Raji (cell line): ENCODE data around the gene KLHL18.

Source experiments
- POLR2A ChIP-seq: IDR thresholded peaks from 2 replicates; pipeline ENCODE4 v1.6.1; 2011; ENCODE audit warnings: low read depth, low read length, control low read depth; ENCODE audit not compliant: insufficient read depth

Gene KLHL18

DNA sequence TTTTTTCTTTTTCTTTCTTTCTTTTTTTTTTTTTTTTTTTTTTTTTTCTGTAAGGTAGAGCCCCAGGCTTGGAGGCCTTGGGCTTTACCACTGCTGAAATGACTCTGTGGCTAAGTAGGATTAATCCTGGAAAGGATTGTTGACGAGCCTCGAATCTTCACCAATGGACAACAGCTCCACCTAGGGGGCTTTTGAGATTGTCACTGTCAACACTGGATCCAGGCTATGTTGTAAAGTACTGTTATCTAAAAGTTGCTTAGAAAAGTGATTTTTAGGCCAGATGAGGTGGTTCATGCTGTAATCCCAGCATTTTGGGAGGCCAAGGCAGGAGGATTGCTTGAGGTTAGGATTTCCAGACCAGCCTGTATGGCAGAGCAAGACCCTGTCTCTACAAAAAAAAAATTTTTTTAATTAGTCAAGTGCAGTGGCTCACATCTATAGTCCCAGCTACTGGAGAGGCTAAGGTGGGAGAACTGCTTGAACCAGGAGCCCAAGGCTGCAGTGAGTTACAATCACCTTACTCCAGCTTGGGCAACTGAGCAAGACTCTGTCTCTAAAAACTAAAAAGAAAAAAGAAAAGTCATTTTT, 41.6 kb downstream of the KLHL18 start:
- TF ChIP-seq POLR2A, result no peak

DNA sequence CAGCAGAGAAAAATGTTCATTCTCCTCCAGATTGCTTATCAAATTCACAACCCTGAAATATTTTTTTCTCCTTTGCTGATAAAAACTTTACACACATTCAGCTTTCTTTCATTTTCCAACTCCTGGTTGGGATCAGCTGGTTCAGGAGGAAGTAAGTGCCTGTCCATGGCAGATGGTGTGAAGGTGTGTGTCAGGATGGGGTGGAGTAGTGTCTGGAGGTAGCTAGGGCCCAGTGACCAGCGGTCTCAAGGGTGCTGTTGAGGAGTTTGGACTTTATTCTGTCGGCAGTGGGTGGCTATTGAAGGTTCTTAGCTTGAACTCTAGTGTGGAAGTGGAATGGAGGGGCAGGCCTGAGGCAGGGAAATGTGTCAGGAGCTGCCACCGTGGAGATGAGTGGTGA, 51.2 kb downstream of the KLHL18 start:
- TF ChIP-seq POLR2A, result no peak

DNA sequence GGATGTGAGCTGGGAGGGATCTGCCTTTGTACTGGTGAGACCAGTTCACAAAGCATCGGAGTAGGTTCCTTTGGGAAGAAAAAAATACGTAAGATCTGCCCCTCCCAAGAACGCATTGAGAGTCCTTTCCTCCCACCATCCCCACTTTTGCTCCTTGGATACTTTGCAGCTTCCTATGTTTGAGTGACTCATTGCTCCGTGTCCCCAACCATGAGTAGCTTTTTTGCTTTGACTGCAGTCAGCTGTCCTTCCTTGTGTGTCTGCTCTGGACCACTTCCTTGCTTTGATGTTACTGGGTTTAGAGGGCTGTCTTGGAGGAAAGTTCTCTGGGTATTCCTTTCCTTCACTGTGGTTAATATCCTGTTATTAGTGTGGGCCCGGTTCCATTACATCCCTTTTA, 54.9 kb downstream of the KLHL18 start:
- TF ChIP-seq POLR2A, result no peak

DNA sequence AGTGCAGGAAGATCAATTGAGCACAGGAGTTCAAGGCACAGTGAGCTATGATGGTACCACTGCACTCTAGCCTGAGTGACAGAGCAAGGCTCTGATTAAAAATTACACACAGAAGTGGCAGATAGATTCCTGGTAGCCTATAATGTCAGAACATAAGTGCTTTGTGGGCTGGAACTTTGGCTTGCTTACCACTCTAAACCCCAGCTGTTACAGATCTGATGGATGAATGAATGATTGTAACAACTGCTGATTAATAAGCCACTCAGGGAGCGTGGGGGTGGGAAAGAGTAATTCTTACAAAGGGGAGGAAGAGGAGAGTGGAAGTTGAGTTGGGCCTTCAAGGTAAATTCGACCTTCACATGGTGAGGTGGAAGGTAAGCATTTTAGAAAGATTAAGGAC, 57.2 kb downstream of the KLHL18 start:
- no peak for TF ChIP-seq POLR2A

DNA sequence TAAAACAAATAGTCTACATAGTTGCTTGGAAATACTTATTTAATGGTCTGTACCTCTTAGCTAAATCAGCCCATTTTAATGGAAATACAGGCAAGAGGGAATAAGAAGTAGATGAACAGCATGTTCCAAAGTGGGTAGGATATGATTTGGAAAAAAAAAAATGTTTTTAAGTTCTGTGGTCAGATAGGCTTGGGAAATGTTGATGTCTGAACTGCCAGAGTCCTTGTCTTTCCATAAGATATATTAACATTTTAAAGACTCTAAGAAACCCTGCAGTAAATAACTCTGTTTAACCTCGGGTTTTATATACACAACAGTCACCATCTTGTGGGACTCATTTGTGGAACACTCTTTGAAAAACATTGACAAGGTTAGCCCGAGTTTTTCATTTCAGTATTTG, 58.1 kb downstream of the KLHL18 start:
- TF ChIP-seq POLR2A, result no peak

DNA sequence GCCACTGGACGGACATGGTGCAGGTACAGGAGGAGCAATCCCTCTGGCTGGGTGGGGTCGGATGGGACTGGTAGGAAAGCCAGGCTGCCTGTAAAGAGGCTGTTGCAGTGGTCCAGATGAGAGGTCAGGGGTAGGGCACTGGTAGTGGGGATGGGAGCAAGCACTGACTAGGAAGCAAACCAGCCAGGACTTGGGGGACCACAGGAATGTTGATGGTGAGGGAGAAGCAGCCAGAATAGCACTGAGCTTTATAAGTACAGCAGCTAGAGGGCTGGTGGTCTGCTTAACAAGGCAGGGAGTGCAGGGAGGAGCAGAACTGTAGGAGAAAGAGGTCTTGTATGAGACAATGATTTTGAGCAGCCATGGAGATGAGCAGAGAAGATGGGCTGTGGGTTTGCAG, 59.4 kb downstream of the KLHL18 start:
- TF ChIP-seq POLR2A, result no peak

DNA sequence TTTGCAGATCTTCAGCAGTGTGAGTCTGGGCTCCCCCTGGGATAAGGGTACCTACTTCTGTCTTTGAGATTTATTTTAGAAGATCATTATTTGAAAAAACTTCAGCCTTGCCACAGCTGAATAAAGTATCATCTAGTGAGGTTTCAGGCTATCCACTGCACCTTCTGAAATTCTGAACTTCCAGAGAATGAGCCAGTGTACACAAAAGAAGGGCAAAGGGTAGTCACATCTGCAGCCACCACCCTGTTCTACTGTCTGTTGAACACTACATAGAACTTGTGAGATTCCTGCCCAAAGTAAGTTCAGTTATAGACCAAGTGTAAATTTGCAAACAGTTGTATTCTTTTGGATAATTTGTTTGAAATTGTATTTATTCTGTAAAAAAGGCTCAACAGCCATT, 60.1 kb downstream of the KLHL18 start:
- no peak for TF ChIP-seq POLR2A

DNA sequence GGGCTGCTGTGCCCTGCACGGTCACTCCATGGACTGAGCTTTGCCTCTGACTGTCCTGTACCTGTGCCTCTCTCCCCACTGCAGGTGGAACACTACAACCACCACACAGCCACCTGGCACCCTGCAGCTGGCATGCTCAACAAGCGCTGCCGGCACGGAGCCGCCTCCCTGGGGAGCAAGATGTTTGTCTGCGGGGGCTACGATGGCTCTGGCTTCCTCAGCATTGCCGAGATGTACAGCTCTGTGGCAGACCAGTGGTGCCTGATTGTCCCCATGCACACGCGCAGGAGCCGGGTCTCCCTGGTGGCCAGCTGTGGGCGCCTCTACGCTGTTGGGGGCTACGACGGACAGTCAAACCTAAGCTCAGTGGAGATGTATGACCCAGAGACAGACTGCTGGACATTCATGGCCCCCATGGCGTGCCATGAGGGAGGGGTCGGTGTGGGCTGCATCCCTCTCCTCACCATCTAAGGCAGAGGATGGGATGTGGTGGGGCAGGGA, 60.8 kb downstream of the KLHL18 start:
- no peak for TF ChIP-seq POLR2A

DNA sequence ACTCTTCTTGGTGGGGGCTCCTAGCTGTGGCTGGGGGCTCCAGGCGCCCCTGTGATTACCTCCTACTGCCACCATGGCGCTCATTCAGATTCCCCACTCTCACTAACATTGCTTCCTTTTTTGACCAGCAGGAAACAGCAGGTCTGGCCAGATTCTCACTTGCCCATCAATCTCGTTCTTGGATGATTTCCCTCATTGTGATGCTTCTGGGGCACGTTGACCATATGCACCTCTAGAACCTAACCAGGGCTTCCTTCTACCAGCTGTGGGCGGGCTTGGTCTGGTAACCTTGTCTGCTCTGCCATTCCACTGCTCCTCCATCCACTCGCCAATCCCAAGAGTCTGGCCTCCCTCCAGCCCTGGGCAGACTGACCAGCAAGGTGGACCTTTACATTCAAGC, 62.2 kb downstream of the KLHL18 start:
- TF ChIP-seq POLR2A, result no peak

DNA sequence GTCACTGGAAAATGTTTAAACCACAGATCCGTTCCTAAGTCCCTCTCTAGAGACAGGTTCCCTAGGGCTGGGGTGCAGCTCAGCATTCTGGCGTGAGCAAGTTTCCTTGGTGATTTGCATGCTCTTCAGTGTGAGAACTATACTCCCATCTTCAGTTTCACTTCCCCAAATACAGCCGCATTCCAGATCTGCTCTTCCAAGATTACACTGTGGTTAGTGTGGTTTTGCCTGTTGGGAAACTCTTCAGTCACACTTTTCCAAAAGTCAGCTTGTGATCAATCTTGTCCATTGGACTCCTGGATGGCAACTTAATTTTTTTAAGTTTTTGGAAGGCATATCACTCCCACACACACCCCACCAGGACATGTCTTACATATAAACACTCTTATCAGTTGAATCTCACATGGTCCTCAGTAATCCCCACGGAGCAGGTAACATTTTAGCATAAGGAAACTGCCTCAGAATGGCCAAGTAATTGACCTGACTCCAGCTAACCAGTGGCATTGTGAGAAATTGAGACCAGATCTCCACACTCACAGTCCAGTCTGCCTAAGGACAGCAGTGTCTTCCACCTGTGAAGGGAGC, 64.6 kb downstream of the KLHL18 start:
- TF ChIP-seq POLR2A, result no peak

DNA sequence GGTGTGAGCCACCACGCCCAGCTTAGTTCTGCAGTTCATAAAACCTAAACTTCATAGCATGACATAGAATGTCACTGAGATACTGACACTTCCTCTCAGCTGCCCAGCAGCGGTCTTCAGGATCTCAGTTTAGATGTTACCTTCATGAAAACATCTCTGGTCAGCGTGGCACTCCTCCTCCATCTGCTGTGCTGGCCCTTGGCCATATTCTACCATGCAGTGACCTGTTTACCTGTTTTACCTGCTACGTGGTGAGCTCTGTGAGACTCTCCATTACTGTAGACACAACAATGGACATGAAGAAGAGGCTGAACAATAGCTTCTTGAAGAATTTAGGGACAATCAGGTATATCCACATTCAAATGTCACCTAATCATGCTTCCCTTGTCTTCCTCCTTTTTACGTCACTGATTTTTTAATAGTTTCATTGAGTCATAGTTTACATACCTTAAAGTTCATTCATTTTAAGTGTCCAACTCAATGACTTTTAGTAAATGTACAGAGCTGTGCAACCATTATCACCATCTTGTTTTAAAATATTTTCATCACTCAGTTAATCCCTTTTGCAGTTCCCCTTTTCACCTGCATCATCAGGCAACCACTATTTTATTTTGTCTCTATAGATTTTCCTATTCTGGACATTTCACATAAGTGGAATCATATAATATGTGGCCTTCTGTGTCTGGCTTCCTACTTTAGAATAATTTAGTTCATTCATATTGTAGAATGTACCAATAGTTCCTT, 65.8 kb downstream of the KLHL18 start:
- TF ChIP-seq POLR2A, result no peak

DNA sequence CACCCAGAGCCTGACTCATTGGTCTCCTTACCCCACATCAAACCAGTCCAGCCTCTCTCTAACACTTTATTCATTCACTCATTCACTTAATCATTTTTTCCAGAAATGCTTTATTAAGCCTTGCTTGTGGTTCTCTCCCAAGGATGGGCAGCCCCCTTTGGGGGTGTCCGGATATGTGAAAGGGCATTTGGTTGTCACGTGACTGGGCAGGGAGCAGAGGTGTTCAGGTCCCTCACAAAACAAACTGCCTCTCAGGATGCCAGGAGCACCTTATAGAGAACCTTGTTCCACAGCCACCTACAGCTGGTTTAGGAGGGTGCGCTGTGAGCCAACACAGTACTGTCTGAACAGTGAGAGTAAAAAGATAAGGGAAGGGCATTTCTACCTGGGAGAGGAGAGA, 72.3 kb downstream of the KLHL18 start:
- no peak for TF ChIP-seq POLR2A

DNA sequence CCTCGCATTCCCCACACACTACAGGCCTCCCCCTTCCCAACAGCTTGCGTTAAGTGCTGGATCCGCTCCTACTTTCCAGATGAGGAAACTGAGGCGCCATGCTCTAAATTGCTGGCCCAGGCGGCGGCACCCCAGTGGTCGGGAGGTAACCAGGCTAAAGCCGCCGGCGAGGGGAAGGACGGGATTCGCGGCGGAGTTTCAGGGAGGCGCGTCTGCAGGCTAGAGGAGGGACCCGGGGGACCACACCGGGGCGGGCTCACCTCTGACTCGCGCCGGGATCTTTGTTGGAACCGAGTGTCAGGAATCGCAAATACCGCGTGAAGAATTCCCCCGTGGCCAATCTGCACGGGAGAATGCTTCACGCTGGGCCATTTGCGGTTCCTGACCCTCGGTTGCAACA, 73.5 kb downstream of the KLHL18 start:
- no peak for TF ChIP-seq POLR2A

DNA sequence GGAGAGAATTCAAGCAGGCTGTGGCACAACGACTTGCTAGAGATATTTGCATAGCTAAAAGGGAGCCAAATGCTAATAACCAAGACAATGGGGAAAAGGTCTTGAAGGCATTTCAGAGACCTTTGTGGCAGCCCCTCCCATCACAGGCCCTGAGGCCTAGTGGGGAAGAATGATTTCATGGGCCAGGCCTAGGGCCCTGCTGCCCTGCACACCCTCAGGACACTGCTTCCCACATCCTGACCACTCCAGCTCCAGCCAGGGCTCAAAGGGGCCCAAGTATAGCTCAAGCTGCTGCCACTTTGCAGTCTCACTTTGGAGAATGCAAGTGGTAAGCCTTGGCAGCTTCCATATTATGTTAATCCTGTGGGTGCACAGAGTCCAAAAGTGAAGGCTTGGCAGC, 76.6 kb downstream of the KLHL18 start:
- no peak for TF ChIP-seq POLR2A

DNA sequence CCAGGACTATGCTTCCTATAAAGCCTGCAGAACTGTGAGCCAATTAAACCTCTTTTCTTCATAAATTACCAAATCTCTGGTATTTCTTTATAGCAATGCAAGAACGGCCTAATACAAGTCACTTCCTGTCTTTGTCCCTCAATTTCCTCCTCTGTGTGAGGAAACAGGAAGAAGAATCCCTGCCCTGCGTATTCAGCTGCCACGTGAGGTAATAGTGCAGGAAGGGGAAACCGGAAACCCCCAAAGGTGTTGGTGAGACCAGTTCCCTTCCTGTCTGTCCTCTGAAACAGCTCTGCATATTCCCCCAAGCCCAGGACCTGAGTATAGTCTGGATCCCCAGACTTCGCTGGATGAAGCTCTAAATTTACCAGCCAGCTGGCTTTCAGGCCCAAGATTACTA, 80.0 kb downstream of the KLHL18 start:
- TF ChIP-seq POLR2A, result no peak
